WTC11 (cell line): ENCODE data around the gene RAD51. TPM values are rescaled to one million over a fixed set of nuclear protein-coding genes. Genes with fewer than 3 reads are reported as not detected.

ENCODE experiments used
- ATAC-seq: fragments of 200-7000 bp; cut with Tn5 transposase; 2 replicates; pipeline ENCODE4 v1.10.0; 2021; ENCODE audit warnings: mild to moderate bottlenecking, moderate library complexity
- CTCF ChIA-PET: fragments of 300-600 bp; sonication (Branson Sonifier 250); formaldehyde crosslinking; loops from one replicate; lab custom pipeline; 2021; ENCODE audit warnings: antibody characterized with exemption; lab: Charles Lee
- POLR2A ChIA-PET: fragments of 350-600 bp; sonication (Branson Sonifier 250); formaldehyde crosslinking; loops from one replicate; lab custom pipeline; 2021; ENCODE audit warnings: antibody characterized with exemption; lab: Charles Lee
- DNase-seq: peaks from one replicate; pipeline ENCODE4 v3.0.0; 2021; ENCODE audit warnings: low spot score
- H3K27ac Mint-ChIP-seq: 2 replicates; pipeline ENCODE4 v1.8.0; 2021; ENCODE audit warnings: mixed read lengths
- H3K27me3 Mint-ChIP-seq: 2 replicates; pipeline ENCODE4 v1.8.0; 2021; ENCODE audit warnings: low read depth, mild to moderate bottlenecking, moderate library complexity, mixed read lengths
- H3K36me3 Mint-ChIP-seq: 2 replicates; pipeline ENCODE4 v1.8.0; 2021; ENCODE audit warnings: mixed read lengths
- H3K4me1 Mint-ChIP-seq: 2 replicates; pipeline ENCODE4 v1.8.0; 2022; ENCODE audit warnings: mixed read lengths
- H3K4me3 Mint-ChIP-seq: 2 replicates; pipeline ENCODE4 v1.8.0; 2021; ENCODE audit warnings: mild to moderate bottlenecking, moderate library complexity, mixed read lengths
- H3K9me3 Mint-ChIP-seq: 2 replicates; pipeline ENCODE4 v1.8.0; 2021; ENCODE audit warnings: mixed read lengths
- AFF4 ChIP-seq: sonication (generic); formaldehyde crosslinking; IDR thresholded peaks from 2 replicates; pipeline ENCODE4 v1.8.1; 2023; ENCODE audit warnings: mild to moderate bottlenecking, missing genetic modification reagents, borderline replicate concordance
- AR ChIP-seq: fragments of 250-450 bp; sonication (Bioruptor Pico); IDR thresholded peaks from 2 replicates; pipeline ENCODE4 v1.9.0; 2021; ENCODE audit warnings: mild to moderate bottlenecking
- ATF3 ChIP-seq: sonication (generic); formaldehyde crosslinking; conservative IDR thresholded peaks from 2 replicates; pipeline ENCODE4 v1.8.1; 2022; ENCODE audit warnings: mild to moderate bottlenecking, missing genetic modification reagents
- CREB1 ChIP-seq: sonication (generic); formaldehyde crosslinking; IDR thresholded peaks from 2 replicates; pipeline ENCODE4 v1.8.0; 2023; ENCODE audit warnings: mild to moderate bottlenecking, missing genetic modification reagents
- FOXJ3 ChIP-seq: sonication (generic); formaldehyde crosslinking; IDR thresholded peaks from 2 replicates; pipeline ENCODE4 v1.9.0; 2021; ENCODE audit warnings: missing genetic modification reagents, mild to moderate bottlenecking, borderline replicate concordance
- HMGXB4 ChIP-seq: sonication (generic); formaldehyde crosslinking; IDR thresholded peaks from 2 replicates; pipeline ENCODE4 v1.8.1; 2023; ENCODE audit warnings: mild to moderate bottlenecking, moderate library complexity, missing genetic modification reagents
- JUN ChIP-seq: sonication (generic); formaldehyde crosslinking; IDR thresholded peaks from 2 replicates; pipeline ENCODE4 v1.8.0; 2023; ENCODE audit warnings: mild to moderate bottlenecking, missing genetic modification reagents
- KAT7 ChIP-seq: sonication (generic); formaldehyde crosslinking; IDR thresholded peaks from 2 replicates; pipeline ENCODE4 v1.8.1; 2023; ENCODE audit warnings: missing genetic modification reagents, mild to moderate bottlenecking, borderline replicate concordance
- MLX ChIP-seq: sonication (generic); formaldehyde crosslinking; IDR thresholded peaks from 2 replicates; pipeline ENCODE4 v1.8.1; 2023; ENCODE audit warnings: mild to moderate bottlenecking, missing genetic modification reagents, moderate library complexity
- NFE2L1 ChIP-seq: sonication (generic); formaldehyde crosslinking; IDR thresholded peaks from 2 replicates; pipeline ENCODE4 v1.8.1; 2023; ENCODE audit warnings: missing genetic modification reagents
- NR3C1 ChIP-seq: sonication (generic); formaldehyde crosslinking; conservative IDR thresholded peaks from 2 replicates; pipeline ENCODE4 v1.8.1; 2023; ENCODE audit warnings: low read depth, mild to moderate bottlenecking, missing genetic modification reagents
- PRRX2 ChIP-seq: fragments of 250-450 bp; sonication (Bioruptor Pico); IDR thresholded peaks from 2 replicates; pipeline ENCODE4 v1.8.0; 2021; ENCODE audit warnings: mild to moderate bottlenecking
- RORB ChIP-seq: fragments of 250-450 bp; sonication (Bioruptor Pico); IDR thresholded peaks from 2 replicates; pipeline ENCODE4 v1.9.0; 2021; ENCODE audit warnings: mild to moderate bottlenecking
- SOX15 ChIP-seq: fragments of 250-450 bp; sonication (Bioruptor Pico); IDR thresholded peaks from 2 replicates; pipeline ENCODE4 v1.9.0; 2021; ENCODE audit warnings: mild to moderate bottlenecking
- TCF7 ChIP-seq: sonication (generic); formaldehyde crosslinking; IDR thresholded peaks from 2 replicates; pipeline ENCODE4 v1.8.0; 2022; ENCODE audit warnings: mild to moderate bottlenecking, low read depth, missing genetic modification reagents, moderate library complexity
- ZNF121 ChIP-seq: sonication (generic); formaldehyde crosslinking; IDR thresholded peaks from 2 replicates; pipeline ENCODE4 v1.8.0; 2023; ENCODE audit warnings: missing genetic modification reagents
- ZNF219 ChIP-seq: sonication (generic); formaldehyde crosslinking; IDR thresholded peaks from 2 replicates; pipeline ENCODE4 v1.8.0; 2023; ENCODE audit warnings: missing genetic modification reagents, mild to moderate bottlenecking, borderline replicate concordance
- total RNA-seq: library from RNA; stranded (reverse); gene quantifications from 3 replicates; pipeline ENCODE4 v1.2.3, GENCODE V29; 2021

Gene RAD51
- total RNA-seq, 1 experiment from 2014 or later, result 36.4 TPM

- TF ChIP-seq HMGXB4, result no peak
- TF ChIP-seq FOXJ3 (CRISPR knock-in tag), result no peak
- TF ChIP-seq ZNF219 (CRISPR knock-in tag), result no peak
- no peak for TF ChIP-seq AR (CRISPR knock-in tag)
- no peak for TF ChIP-seq MLX (CRISPR knock-in tag)
- no peak for TF ChIP-seq TCF7
- TF ChIP-seq JUN (CRISPR knock-in tag), result no peak
- TF ChIP-seq SOX15 (CRISPR knock-in tag), result no peak
- no peak for TF ChIP-seq AFF4 (CRISPR knock-in tag)
- TF ChIP-seq NR3C1 (CRISPR knock-in tag), result no peak
- TF ChIP-seq ATF3 (CRISPR knock-in tag), result no peak
- no peak for TF ChIP-seq ZNF121 (CRISPR knock-in tag)
- TF ChIP-seq, all 79 proteins: peak for 0
Measured at GRCh38 chr15:40702077-40702476, 7.1 kb downstream of the RAD51 start (continued).

- H3K27me3 Mint-ChIP-seq, result no peaks in the 10 kb centered on the region
- DNase-seq (no peak), ATAC-seq (no peak)
- no peak overlapping the region for H3K4me3 Mint-ChIP-seq
- no peak overlapping the region for H3K27ac Mint-ChIP-seq
- POLR2A ChIA-PET, result interaction anchor here (0.5 kb wide), 1 partner anchor 116 kb away, joined by 6 read pairs; no protein-coding TSS in a partner anchor
- H3K36me3 Mint-ChIP-seq, result peaks cover 53% of the 10 kb centered on the region
- H3K4me1 Mint-ChIP-seq, result no peaks in the 10 kb centered on the region
- H3K9me3 Mint-ChIP-seq, result no peaks in the 10 kb centered on the region
- CTCF ChIA-PET, result interaction anchor here (0.6 to 1.6 kb wide), 2 partner anchors 12 to 58 kb away, joined by 3 read pairs; partner anchors contain the start of gene GCHFR
- TF ChIP-seq PRRX2 (no peak), CREB1 (CRISPR knock-in tag) (no peak), NFE2L1 (CRISPR knock-in tag) (no peak), RORB (no peak), AR (CRISPR knock-in tag) (no peak), AFF4 (CRISPR knock-in tag) (no peak), KAT7 (CRISPR knock-in tag) (no peak)
- TF ChIP-seq, all 79 proteins: peak for 0
Measured at GRCh38 chr15:40706121-40706520, 11.1 kb downstream of the RAD51 start.
